Pons (tissue), 1 donor: ENCODE measurements around the gene CELA2B.

ENCODE experiments used
- DNase-seq: peaks from one replicate; pipeline ENCODE4 v3.0.0-alpha.2; 2016; ENCODE audit warnings: low spot score

The CELA2B gene

GRCh38 chr1:15526021-15526489, 50.2 kb downstream of the CELA2B start:
- no peak for DNase-seq

GRCh38 chr1:15526490-15527339, 50.8 kb downstream of the CELA2B start, which contains the start of gene DNAJC16:
DNAJC16 (plus strand) TSS chr1:15526848; CDS start chr1:15529106, 2,258 bp downstream.
- DNase-seq = peak; percentile 100

GRCh38 chr1:15531003-15531402, 55.1 kb downstream of the CELA2B start:
- no peak for DNase-seq

- DNase-seq = no peak
These were observed 55.8 kb downstream of the CELA2B start for GRCh38 chr1:15531682-15532081.

DNA sequence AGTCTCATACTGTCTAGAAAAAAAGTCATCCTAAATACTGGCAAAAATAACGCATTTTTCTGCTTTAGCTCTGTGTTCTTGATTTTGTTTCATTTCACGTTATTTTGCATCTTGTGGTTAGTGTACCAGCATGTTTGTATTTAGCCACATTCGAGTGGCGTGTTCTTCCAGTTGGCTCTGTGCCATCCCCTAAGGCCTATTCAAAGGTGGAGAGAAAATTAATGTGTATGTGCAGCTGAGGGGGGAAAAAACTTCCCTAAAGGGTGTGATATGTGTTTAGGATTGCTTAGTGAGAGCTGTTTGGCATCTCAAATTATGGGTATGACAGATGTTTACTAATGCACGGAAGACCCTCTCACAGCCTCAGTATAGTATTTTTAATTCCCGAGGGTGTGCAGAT, 62.9 kb downstream of the CELA2B start:
- no peak for DNase-seq

DNA sequence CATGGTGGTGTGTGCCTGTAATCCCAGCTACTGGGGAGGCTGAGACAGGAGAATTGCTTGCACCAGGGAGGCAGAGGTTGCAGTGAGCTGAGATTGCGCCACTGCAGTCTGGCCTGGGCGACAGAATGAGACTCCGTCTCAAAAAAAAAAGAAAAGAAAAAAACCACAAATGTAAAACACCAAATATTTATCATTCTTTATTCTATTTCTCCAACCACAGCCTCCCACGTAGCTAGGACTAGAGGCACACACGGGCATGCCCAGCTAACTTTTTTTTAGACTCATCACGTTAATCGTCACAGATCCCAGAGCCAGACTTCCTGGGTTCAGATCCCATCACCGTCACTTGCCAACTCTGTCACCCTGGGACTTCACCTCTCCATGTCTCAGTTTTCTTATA, 64.3 kb downstream of the CELA2B start:
- no peak for DNase-seq
